OCI-LY1 (cell line): ENCODE data around the gene SIM2.

Experiments
- H2AFZ ChIP-seq: fragments of 200-600 bp; sonication (generic), shearing (Covaris generic); 2 replicates; pipeline ENCODE4 v1.6.0; 2014; ENCODE audit warnings: antibody characterized with exemption, mild to moderate bottlenecking, low read length
- H3F3A ChIP-seq: fragments of 200-600 bp; sonication (generic), shearing (Covaris generic); 2 replicates; pipeline ENCODE4 v1.6.0; 2014; ENCODE audit warnings: mild to moderate bottlenecking, antibody characterized with exemption, low read length, moderate library complexity; ENCODE audit not compliant: insufficient read depth
- H3K27ac ChIP-seq: fragments of 200-600 bp; sonication (generic); 2 replicates; pipeline ENCODE4 v1.5.1; 2014; ENCODE audit warnings: low read length, mixed run types, mild to moderate bottlenecking, low read depth; ENCODE audit not compliant: poor library complexity, severe bottlenecking
- H3K27me3 ChIP-seq: fragments of 200-600 bp; sonication (generic); 2 replicates; pipeline ENCODE4 v1.6.0; 2014; ENCODE audit warnings: antibody characterized with exemption, mild to moderate bottlenecking, low read length, moderate library complexity; ENCODE audit not compliant: insufficient read depth
- H3K36me3 ChIP-seq: fragments of 200-600 bp; sonication (generic); 2 replicates; pipeline ENCODE4 v1.6.1; 2014; ENCODE audit warnings: mild to moderate bottlenecking, antibody characterized with exemption, low read length, moderate library complexity, mixed read lengths; ENCODE audit not compliant: insufficient read depth
- H3K4me1 ChIP-seq: fragments of 200-600 bp; sonication (generic); 2 replicates; pipeline ENCODE4 v1.5.1; 2014; ENCODE audit warnings: mild to moderate bottlenecking, low read length, moderate library complexity; ENCODE audit not compliant: insufficient read depth, severe bottlenecking
- H3K4me2 ChIP-seq: fragments of 200-600 bp; sonication (generic), shearing (Covaris generic); 2 replicates; pipeline ENCODE4 v1.6.1; 2014; ENCODE audit warnings: low read length
- H3K4me3 ChIP-seq: fragments of 200-600 bp; sonication (generic); 2 replicates; pipeline ENCODE4 v1.5.1; 2014; ENCODE audit warnings: low read length, low read depth, mild to moderate bottlenecking, mixed read lengths; ENCODE audit not compliant: poor library complexity, severe bottlenecking
- H3K79me2 ChIP-seq: fragments of 200-600 bp; shearing (Covaris generic); 2 replicates; pipeline ENCODE4 v1.6.1; 2016; ENCODE audit warnings: mixed run types, low read length, mixed read lengths; ENCODE audit not compliant: insufficient read depth
- H3K9ac ChIP-seq: fragments of 200-600 bp; sonication (generic), shearing (Covaris generic); 2 replicates; pipeline ENCODE4 v1.6.1; 2014; ENCODE audit warnings: mild to moderate bottlenecking, low read length, mixed read lengths
- H3K9me2 ChIP-seq: fragments of 200-600 bp; sonication (generic), shearing (Covaris generic); 2 replicates; pipeline ENCODE4 v1.6.1; 2014; ENCODE audit warnings: low read depth, mild to moderate bottlenecking, low read length, mixed read lengths
- H3K9me3 ChIP-seq: fragments of 200-600 bp; shearing (Covaris generic); 2 replicates; pipeline ENCODE4 v1.6.1; 2014; ENCODE audit warnings: low read length, mixed read lengths
- H4K20me1 ChIP-seq: fragments of 200-600 bp; sonication (generic), shearing (Covaris generic); 2 replicates; pipeline ENCODE4 v1.6.0; 2016; ENCODE audit warnings: mild to moderate bottlenecking, low read length; ENCODE audit not compliant: insufficient read depth
- EZH2 ChIP-seq: fragments of 200-600 bp; sonication (generic), shearing (Covaris generic); IDR thresholded peaks from 2 replicates; pipeline ENCODE4 v1.8.0; 2017; ENCODE audit warnings: borderline replicate concordance, mixed run types, mild to moderate bottlenecking, antibody characterized with exemption, low read length, moderate library complexity, mixed read lengths
- TF ChIP-seq, protein P1 (sequence below): fragments of 200-600 bp; sonication (generic), shearing (Covaris generic); IDR thresholded peaks from 2 replicates; pipeline ENCODE4 v1.5.1; 2017; ENCODE audit warnings: mild to moderate bottlenecking, antibody characterized with exemption, low read length, moderate library complexity, mixed read lengths

The SIM2 gene

DNA sequence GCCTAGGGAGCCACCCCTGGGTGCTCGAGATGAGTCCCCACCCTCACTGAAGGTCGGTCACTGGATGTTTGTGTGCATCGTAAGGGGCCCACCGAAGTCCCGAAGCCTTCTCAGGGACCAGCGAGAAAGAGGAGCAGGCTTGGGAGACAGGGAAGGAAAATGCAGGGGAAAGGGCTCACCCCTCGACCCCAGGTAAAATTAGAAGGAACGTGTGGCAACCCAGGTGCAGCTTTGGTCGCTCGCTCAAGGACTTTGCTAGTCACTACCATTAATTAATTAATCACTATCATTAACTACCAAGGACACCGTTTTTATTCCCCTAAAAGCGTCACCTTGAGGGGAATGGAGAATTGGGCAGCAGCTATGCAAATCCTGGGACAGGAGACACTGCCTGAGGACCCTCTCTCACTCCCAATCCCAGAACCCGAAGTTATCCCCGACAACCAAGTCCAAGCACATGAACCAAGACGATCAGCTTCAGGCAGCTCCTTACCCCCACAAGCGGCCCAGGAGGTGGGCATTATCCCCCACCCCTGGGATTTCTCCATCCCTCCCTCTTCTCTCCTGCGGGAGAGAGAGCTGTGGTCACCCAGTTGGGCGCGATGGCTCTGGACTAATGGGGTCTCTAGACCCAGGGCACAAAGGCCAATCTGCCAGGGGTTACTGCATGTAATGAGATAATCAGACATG, 4.2 kb upstream of the SIM2 start:
- Histone ChIP-seq H3K27me3 (no peaks in the 10 kb centered on the region), H3K4me2 (no peak overlapping the region), H3K79me2 (no peaks in the 10 kb centered on the region), H4K20me1 (no peaks in the 10 kb centered on the region), H3K36me3 (no peaks in the 10 kb centered on the region), H3K27ac (no peak overlapping the region), H3K4me3 (no peak overlapping the region), H3K9me3 (no peaks in the 10 kb centered on the region), H3F3A (no peaks in the 10 kb centered on the region), H3K9me2 (no peaks in the 10 kb centered on the region), H3K4me1 (no peaks in the 10 kb centered on the region), H2AFZ (no peak overlapping the region), H3K9ac (no peak overlapping the region)
- TF ChIP-seq EZH2 = no peak
- TF ChIP-seq, protein P1, sequence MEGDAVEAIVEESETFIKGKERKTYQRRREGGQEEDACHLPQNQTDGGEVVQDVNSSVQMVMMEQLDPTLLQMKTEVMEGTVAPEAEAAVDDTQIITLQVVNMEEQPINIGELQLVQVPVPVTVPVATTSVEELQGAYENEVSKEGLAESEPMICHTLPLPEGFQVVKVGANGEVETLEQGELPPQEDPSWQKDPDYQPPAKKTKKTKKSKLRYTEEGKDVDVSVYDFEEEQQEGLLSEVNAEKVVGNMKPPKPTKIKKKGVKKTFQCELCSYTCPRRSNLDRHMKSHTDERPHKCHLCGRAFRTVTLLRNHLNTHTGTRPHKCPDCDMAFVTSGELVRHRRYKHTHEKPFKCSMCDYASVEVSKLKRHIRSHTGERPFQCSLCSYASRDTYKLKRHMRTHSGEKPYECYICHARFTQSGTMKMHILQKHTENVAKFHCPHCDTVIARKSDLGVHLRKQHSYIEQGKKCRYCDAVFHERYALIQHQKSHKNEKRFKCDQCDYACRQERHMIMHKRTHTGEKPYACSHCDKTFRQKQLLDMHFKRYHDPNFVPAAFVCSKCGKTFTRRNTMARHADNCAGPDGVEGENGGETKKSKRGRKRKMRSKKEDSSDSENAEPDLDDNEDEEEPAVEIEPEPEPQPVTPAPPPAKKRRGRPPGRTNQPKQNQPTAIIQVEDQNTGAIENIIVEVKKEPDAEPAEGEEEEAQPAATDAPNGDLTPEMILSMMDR = no peak

DNA sequence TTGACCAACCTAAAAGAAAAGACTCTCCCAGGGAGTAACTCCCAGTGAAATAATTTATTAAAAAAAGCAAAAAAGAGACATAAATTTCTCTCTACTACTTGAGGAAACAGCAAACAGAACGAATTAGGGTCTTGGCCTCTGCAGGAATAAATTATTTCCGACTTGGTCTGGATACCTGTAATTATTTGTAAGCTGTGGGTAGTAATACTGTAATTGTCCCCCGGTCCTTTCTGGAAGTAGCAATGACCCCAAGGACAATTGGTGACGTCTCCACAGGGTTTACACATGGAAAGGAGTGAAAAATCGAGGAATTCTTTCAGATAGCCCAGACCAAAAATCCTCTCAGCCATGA, 3.7 kb upstream of the SIM2 start:
- H3K79me2 ChIP-seq = no peaks in the 10 kb centered on the region
- no peak overlapping the region for H3K9ac ChIP-seq
- no peaks in the 10 kb centered on the region for H3K9me3 ChIP-seq
- no peaks in the 10 kb centered on the region for H3K4me1 ChIP-seq
- H3K4me3 ChIP-seq = no peak overlapping the region
- H3K27ac ChIP-seq = no peak overlapping the region
- H3K27me3 ChIP-seq = no peaks in the 10 kb centered on the region
- H3F3A ChIP-seq = no peaks in the 10 kb centered on the region
- no peak overlapping the region for H3K4me2 ChIP-seq
- no peaks in the 10 kb centered on the region for H4K20me1 ChIP-seq
- no peaks in the 10 kb centered on the region for H3K9me2 ChIP-seq
- no peak overlapping the region for H2AFZ ChIP-seq
- TF ChIP-seq EZH2 = no peak
- TF ChIP-seq, protein P1 = no peak
- H3K36me3 ChIP-seq = no peaks in the 10 kb centered on the region

DNA sequence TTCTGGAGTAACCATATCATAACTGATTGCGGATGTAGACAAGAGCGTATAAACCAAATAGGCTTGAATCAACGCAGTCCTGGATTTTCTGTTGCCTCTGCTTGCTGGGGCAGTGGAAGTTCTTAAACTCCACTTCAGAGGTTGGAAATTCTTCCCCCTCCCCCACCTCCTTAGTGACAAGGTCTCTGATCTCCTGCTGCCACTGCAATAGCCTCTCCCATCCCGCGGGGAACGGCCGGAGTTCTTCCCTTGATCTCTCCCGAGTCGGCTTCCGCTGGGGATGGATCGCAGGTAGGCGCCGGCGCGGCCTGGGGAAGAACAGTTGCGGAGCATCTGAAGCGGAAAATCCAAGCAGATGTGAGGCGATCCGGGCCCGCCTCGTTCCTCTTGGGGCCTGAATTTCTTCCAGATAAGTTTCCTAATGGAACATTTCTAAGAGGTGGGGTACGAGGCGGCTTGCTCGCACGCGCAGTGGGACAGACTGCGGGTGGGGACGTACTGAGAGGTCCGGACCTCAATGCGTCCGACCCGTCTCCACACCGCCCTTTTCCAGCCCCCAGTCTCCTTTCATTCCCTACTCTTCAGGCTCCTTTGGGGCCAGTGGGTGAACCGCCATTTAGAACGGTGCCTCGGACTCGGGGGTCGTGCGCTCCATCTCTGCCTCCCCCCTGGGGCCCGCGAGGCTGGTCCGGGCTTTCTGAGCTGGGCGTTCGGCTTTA, 3.1 kb upstream of the SIM2 start:
- H4K20me1 ChIP-seq = no peaks in the 10 kb centered on the region
- H3K9me3 ChIP-seq = no peaks in the 10 kb centered on the region
- no peaks in the 10 kb centered on the region for H3K79me2 ChIP-seq
- H3F3A ChIP-seq = no peaks in the 10 kb centered on the region
- H3K4me3 ChIP-seq = no peak overlapping the region
- TF ChIP-seq EZH2 = no peak
- TF ChIP-seq, protein P1 = no peak
- no peak overlapping the region for H3K4me2 ChIP-seq
- H2AFZ ChIP-seq = no peak overlapping the region
- H3K36me3 ChIP-seq = no peaks in the 10 kb centered on the region
- H3K9me2 ChIP-seq = no peaks in the 10 kb centered on the region
- H3K27me3 ChIP-seq = no peaks in the 10 kb centered on the region
- H3K27ac ChIP-seq = no peak overlapping the region
- H3K9ac ChIP-seq = no peak overlapping the region
- H3K4me1 ChIP-seq = no peaks in the 10 kb centered on the region
